ENCODE data around the gene NET1. TPM values are rescaled to one million over a fixed set of nuclear protein-coding genes. Genes with fewer than 3 reads are reported as not detected.

The NET1 gene
- total RNA-seq, 2 experiments from 2014 or later: 29.9 to 30.0 TPM

GRCh38 chr10:5477948-5478693 is 65.8 kb downstream of the NET1 start:
- POLR2A ChIA-PET: no interaction called here
- CTCF ChIA-PET: no interaction called here

DNA sequence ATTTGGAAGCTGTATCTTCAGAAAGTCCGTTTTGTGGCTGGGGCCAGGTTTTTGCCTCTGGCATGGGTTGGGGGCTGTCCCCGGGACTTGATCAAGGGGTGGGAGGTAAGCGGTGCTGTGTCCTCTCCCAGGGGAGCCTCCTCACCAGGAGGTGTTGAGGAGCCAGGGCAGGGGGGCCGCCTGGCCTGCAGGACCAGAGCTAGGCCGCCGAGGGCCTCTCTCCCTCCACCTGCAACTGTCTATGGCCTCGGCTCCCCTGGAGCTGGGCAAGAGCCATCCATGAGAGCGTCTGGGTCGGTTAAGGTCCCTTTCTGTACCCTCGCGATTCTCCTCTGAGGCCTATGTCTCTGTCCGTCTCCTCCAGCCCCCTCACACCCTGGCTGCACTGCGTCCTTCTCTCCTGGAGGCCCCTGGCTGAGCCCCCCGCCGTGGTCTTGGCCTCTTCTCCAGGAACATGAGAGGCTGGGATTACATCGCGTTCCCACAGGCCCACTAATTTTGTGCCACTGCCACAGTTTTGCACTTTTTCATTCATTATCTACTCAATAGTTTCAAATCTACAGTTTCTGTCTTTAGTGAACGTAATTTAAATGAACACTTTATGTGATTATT is 66.4 kb downstream of the NET1 start:
- CTCF ChIA-PET: no interaction called here
- POLR2A ChIA-PET: no interaction called here

GRCh38 chr10:5479481-5480161 is 67.3 kb downstream of the NET1 start:
- ChIA-PET POLR2A (no interaction called here), CTCF (no interaction called here)

GRCh38 chr10:5480162-5480941 is 68.0 kb downstream of the NET1 start:
- CTCF ChIA-PET: no interaction called here

DNA sequence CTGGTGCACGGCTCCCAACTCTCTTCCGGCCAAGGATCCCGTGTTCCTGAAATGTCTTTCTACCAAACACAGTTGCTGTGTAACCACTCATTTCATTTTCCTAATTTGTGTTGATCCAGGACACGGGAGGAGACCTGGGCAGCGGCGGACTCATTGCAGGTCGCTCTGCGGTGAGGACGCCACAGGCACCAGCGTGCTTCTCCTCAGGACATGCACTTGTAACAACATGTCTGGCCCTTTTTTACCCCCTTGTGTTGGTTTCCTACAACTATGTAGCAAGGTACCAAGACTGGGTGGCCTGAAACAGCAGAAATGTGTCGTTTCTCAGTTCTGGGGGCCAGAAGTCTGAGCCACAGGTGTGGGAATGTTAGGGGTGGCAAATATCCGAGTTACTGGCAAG is 68.8 kb downstream of the NET1 start:
- POLR2A ChIA-PET: no interaction called here
- CTCF ChIA-PET: no interaction called here

More at GRCh38 chr10:5480162-5480941, 68.0 kb downstream of the NET1 start:
- POLR2A ChIA-PET: no interaction called here

DNA sequence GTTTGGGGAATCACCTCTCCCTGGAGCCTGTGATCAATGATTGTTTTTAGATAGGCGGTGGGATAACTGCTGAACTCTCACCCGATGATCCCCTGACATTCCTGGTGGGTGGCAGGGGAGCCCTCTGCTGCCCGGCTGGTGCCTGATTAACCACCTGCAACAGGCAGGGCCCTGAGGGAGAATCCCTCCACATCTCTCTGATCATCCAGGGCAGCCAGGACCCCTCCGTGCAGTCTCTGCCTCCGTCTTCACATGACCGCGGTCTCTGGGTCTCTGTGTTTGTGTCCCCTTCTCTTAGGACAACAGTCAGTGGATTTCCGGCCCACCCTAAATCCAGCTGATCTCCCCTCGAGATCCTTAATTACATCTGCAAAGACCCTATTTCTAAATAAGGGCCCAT is 69.7 kb downstream of the NET1 start:
- ChIA-PET CTCF (no interaction called here), POLR2A (no interaction called here)

DNA sequence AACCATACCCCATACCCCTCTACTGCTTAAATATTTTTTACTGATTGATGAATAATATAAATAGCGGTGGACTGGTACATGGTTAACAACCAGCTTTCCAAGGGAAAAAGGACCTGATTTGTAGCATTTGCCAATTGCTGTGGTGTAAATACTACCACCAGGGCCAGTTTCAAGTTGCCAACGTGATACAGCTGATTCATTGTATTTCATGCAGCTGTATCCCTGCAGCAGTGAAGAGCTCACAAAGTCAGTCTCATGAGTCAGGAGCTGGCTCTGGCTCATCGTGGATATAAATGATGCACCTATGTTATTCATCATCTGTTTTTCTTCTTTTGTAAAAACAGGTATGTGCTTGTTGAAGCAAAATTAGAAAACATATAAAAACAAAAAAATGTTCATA is 71.8 kb downstream of the NET1 start:
- POLR2A ChIA-PET: no interaction called here
- CTCF ChIA-PET: no interaction called here

DNA sequence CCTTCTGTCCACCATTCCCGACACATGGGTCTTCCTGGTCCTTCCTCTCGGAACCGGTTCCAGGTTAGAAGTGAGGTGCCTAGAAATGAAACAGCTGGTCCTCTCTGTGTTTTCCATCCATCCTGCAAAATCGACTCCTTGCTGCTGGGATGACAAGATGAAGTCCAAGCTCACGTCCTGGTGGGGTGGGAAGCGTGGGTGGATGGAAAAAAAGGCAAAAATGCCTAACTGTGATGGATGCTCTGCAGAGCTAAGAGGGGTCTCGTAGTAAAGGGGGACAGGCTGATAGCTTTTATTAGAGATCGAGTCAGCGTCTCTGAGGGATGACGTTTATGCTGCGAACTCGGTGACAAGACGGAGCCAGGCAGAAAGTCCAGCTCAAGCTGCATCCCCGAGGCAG is 72.9 kb downstream of the NET1 start:
- ChIA-PET POLR2A (no interaction called here), CTCF (no interaction called here)

- ChIA-PET CTCF (no interaction called here), POLR2A (no interaction called here)
Measured at GRCh38 chr10:5485948-5486852, 73.8 kb downstream of the NET1 start.

DNA sequence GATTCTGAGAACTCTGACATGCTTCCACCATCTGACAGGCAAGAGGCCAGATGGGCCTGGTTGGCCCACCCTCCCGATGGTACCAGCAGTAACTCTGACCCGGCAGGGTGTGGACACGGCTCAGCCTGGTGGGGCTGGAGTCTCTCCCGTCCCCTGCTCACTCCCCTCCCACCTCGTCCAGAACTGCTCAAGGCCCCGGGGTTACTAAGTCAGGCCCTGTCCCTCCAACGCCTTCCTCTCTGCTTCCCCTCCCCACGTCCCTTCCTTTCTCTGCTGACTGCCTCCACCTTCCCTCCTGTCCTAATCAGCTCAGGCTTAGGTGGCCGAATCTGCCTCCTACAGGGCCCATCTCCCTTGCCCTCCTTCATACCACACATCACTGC is 74.5 kb downstream of the NET1 start:
- ChIA-PET CTCF (no interaction called here), POLR2A (no interaction called here)

- ChIA-PET CTCF (no interaction called here), POLR2A (no interaction called here)
Measured at GRCh38 chr10:5488272-5489161, 76.2 kb downstream of the NET1 start.

DNA sequence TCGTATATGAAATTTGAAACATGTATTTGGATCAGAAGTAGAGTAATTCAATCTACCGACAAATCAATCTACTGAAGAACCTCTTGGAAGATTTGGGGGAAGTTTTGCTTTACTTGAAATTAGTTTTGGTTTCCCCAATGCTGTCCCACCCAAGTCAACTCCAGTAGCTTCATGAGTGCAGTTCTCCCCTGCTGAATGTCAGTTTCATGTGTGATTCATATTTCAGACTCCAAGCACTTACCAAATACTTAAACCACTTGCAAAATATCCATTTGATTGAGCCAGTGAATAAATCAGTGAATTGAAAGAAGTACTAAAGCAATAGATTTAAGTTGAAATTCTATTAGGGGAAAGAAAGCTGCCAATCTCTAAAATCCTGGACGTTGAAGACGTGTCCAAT is 77.7 kb downstream of the NET1 start:
- ChIA-PET CTCF (no interaction called here), POLR2A (no interaction called here)

GRCh38 chr10:5490698-5491464 is 78.5 kb downstream of the NET1 start:
- CTCF ChIA-PET: no interaction called here
- POLR2A ChIA-PET: interaction anchor here (0.6 kb wide), 1 partner anchor 282 kb away, joined by 3 read pairs; no protein-coding TSS in a partner anchor

DNA sequence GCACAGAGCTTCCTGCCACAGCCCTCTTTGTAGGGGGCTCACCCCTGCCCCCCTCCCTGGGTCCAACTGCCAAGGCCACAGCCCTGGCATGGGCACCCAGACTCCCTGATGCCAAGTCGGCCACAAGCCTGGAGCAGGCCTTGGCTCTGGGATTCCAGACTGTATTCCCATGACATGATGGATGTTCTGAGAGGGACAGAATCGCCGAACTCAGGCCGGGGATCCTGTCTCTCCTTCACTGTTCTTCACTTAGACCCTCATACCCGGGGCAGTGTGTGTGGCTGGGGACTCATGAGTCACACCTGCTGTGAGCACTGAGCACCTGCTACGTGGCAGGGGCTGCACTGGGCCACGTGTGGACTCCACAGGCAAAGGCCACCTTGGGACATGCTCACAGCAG is 79.1 kb downstream of the NET1 start:
- ChIA-PET POLR2A (no interaction called here), CTCF (no interaction called here)

- ChIA-PET POLR2A (no interaction called here), CTCF (no interaction called here)
Measured at GRCh38 chr10:5492322-5492855, 80.0 kb downstream of the NET1 start.

GRCh38 chr10:5492929-5493576 is 80.7 kb downstream of the NET1 start:
- ChIA-PET CTCF (no interaction called here), POLR2A (no interaction called here)

- ChIA-PET POLR2A (no interaction called here), CTCF (no interaction called here)
Measured at GRCh38 chr10:5493691-5494090, 81.3 kb downstream of the NET1 start.
